NCI-H1105 treated with DMSO at 0.1 percent for 48 hours (cell line): ENCODE measurements around the gene AHNAK2.
"Not testable (repeated sequence)": the region's sequence is repeated elsewhere in the genome, so short reads cannot be mapped to it uniquely, and the experiment has no call there.

Source experiments
- DNase-seq: peaks from one replicate; lab custom pipeline; 2025; lab: John Stamatoyannopoulos, UW

AHNAK2 gene

DNA sequence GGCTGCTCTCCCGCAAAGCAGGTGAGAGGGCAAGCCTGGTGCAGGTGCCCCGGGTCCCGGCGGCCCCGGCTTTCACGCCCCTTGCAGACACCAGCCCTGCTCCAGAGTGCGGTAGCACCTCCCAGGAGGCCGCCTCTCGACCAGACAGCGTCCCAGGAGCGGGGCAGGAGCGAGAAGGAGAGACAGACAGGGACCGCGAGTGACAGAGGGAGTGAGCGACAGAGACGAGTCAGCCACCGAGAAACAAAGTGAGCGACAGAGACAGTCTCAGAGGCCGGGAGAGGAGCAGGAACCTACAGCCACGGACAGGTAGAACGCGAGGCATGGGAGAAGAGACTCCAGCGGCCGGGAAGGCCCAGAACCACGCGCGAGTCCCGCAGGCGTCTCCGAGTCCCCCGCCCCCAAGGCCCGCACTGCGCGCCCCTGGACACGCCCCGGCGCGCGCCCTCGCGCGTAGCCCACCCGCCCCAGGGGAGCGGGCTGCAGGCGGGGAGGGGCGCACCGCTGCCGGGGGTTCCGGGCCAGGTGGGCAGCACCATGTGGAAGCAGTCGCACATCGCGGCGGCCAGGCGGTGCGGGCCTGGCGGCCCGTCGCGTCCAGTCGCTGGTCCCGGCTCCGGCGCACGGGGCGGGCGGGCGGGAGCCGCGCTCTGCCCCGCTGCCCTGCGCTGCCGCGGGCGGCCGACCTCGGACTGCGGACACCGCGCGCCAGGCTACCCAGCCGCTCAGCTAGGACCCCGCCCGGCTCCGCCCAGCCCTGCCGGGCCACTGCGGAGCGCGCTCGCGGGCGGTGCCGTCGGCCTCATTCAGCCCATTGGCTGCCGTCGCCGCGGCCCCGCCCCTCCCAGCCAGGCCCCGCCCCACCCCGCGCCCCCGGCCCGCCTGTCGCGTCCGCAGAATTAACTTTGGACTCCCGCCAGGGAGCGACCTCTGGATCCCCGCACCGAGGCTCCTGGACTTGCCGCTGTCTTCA is at the start of gene AHNAK2:
TSS of gene AHNAK2 (minus strand) at position 694 of the 973 bp plus-strand sequence. CDS start at position 557, 137 bp downstream.
- peak; percentile 60 for DNase-seq

DNA sequence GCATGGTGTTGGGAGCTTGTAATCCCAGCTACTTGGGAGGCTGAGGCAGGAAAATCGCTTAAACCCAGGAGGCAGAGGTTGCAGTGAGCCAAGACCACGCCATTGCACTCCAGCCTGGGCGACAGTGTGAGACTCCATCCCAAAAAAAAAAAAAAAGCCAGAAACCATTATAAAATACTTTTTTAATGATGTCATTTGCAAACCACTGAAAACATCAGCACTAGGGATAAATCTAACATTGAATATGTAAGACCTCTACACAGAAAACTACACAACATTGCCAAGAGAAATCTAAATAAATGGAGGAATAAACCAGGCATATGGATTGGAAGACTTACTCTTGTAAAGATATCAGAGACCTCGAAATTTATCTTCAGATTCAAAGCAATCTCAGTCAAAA is 49.5 kb upstream of the AHNAK2 start:
- DNase-seq, result not testable (repeated sequence)

DNA sequence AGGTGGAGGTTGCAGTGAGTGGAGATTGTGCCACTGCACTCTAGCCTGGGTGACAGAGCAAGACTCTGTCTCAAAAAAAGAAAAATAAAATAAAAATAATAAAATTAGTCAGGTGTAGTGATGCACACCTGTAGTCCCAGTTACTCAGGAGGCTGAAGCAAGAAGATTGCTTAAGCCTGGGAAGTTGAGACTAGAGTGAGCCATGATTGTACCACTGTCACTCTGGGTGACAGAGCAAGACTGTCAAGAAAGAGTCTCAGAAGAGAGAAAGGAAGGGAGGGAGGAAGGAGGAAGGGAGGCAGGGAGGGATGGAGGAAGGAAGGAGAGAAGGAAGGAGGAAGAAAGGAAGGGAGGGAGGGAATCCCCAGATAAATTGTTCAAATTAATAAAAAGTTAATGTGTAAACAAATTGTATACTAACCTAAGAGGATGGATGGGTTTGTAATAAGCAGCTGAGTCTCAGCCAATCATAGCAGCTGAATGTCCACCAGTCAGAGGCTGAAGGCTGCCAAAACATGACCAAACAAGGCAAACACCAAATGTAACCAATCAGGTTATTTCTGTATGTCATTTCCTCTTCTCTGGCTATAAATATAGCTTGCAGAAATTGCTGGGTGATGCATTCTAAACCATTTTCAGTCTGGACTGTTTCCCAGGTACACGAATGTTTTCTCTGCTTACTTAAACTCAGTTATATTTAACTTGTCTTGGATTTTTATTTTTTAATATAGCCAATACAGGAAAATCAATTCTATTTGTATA is 48.8 kb upstream of the AHNAK2 start:
- DNase-seq, result peak; percentile 23

DNA sequence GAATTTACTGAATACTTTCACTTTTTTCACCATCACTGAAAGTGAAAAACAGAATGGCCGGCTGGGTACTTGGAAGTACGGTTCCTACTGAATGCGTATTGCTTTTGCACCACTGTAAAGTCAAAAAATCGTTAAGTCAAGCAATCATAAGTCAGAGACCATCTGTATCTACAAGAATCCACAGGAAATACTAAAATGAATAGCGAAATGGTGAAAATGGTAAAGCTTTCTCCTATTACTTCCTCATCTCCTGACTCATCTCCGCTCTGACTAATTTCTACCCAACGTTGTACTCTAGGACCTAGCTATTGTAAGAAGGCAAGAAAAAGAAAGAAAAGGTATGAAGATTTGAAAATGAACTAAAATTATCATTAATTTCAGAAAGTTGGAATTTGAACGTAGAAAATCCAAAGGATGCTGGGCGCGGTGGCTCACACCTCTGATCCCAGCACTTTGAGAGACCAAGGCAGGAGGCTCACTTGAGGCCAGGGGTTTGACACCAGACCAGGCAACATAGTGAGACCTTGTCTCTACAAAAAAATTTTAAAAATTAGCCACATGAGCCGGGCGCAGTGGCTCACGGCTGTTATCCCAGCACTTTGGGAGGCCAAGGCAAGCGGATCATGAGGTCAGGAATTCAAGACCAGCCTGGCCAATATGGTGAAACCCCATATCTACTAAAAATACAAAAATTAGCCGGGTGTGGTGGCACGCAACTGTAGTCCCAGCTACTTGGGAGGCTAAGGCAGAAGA is 48.0 kb upstream of the AHNAK2 start:
- DNase-seq, result no peak

DNA sequence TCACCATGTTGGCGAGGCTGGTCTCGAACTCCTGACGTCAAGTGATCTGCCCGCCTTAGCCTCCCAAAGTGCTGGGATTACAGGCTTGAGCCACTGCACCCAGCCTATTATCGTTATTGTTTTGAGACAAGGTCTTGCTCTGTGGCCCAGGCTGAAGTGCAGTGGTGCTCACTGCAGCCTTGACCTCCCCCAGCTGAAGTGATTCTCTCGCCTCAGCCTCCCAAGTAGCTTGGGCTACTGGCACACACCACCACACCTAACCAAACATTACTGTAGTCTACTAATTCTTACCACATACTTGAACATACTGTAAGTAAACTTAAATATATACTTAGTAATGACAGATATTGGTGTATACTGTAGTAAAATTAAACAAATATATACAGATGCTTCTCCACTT is 47.3 kb upstream of the AHNAK2 start:
- DNase-seq, result no peak

DNA sequence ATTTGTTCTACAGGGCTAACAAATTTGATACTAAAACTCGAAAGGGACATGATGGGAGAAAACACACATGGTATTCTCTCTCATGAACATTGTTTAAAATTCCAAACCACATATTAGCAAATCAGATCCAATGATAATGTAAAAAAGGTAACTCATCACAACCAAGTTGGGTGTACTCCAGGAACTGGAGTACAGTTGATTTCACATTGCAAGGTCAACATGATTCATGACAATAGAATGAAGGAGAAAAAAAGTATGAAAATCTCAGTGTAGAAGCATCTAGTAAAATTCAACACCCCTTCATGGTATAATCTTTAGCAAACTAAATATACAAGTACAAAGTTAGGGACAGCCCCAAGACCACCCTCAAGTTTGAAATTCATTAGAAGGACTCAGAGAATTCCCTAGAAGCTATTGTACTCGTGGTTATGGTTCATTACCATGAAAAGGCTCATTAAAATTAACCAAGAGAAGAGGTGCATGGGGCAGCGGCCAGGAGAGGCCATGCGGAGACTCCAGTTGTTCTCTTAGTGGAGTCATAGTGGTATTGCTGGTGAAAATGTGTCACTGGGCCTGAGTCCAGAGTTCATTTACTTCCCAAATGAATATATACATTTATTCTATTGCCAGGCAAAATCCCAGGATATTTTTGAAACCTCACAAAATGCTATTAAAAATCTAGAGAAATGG is 45.8 kb upstream of the AHNAK2 start:
- no peak for DNase-seq

DNA sequence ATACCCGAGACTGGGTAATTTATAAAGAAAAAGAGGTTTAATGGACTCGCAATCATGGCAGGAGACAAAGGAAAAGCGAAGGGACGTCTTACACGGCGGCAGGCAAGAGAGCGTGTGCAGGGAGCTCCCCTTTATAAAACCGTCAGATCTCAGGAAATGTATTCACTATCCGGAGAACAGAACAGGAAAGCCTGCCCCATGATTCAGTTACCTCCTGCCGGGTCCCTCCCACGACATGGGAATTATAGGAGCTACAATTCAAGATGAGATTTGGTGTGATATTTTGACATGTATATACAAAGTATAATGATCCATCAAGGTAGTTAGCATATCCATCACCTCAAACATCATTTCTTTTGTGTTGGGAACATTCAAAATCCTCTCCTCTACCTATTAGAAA is 45.0 kb upstream of the AHNAK2 start:
- no peak for DNase-seq

DNA sequence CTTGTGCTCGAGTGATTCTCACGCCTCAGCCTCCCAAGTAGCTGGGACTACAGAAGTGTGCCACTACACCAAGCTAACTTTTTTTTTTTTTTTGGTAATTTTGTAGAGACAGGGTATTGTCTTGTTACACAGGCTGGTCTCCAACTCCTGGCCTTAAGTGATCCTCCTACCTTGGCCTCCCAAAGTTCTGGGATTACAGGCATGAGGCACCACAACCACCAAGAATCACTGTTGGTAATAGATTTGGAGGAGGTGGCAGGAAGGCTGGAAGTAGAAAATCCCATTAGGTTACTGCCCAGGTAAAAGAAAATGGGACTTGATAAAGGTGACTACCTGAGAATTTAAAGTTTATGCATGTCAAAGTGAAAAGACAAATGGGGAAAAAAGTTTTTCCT is 44.1 kb upstream of the AHNAK2 start:
- DNase-seq, result no peak

DNA sequence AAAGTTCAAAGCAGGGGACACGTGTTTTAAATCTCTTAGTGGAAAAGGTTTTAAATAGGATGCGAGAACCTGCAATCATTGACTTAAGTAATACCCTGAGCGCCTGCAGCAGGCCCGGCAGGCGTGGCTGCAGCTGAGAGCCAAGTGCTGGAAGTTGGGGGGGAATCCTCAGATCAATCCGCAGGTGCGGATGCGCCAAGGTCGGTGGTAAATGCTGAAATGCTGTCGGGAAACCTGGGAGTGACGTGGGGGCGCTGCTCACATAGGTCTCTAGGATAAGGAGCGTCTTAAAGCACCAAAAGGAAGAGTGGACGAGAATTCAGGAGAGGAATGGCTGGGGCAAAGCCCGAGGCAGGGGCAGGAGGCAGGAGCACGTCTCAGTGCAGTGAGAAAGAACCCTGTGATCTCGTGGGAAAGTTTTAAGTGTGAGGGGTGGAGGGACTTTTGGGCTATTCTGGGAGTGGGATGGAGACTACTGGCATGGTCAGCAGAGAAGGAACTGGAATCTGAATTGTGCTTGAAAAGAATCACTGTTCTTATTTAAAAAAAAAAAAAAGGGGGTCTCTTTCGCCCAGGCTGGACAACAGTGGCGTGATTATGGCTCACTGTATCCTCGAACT is 43.6 kb upstream of the AHNAK2 start:
- DNase-seq, result peak; percentile 65

DNA sequence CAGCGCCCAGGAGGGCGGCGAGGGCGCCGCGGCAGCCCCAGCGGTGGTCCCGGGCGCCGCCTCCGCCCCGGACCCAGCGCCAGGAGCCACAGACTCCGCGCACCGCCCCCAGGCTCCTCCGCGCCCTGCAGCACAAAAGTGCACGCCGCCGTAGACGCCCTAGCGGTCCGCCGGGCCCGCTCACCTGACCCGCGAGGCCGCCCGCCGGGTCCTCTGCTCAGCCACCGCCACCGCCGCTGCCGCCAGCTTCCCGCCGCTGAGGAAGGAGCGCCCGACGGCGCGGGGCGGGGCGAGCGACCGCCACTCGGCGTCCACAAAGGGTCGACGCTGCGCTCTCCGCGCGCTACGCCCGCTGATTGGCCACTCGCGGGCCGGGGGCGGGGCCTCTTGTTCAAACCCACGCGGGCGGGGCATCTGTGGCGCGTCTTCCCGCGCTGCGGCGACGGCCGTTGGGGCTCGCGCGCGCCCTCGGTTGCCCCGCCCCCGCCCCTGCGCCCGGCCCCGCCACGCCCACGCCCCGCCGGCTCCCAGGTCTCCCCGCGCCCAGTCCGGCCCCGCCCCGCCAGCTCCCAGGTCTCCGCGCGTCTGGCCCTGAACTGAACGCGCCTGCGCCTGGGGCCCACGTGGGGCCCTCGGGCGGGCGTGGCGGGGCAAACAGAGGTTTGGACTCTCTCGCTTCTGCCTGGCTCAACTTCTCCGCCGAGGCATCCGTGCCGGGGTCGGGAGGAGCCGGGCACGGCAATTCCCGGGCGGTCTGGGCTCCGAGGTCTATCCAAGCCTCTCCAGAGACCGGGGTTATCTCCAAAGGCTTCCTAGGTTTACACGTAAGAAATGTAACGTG is 42.9 kb upstream of the AHNAK2 start, which contains the start of gene CDCA4:
TSS of gene CDCA4 (minus strand) at position 269 of the 841 bp plus-strand sequence. CDS start 9,154 bp downstream, outside the sequence.
- peak; percentile 99 for DNase-seq

DNA sequence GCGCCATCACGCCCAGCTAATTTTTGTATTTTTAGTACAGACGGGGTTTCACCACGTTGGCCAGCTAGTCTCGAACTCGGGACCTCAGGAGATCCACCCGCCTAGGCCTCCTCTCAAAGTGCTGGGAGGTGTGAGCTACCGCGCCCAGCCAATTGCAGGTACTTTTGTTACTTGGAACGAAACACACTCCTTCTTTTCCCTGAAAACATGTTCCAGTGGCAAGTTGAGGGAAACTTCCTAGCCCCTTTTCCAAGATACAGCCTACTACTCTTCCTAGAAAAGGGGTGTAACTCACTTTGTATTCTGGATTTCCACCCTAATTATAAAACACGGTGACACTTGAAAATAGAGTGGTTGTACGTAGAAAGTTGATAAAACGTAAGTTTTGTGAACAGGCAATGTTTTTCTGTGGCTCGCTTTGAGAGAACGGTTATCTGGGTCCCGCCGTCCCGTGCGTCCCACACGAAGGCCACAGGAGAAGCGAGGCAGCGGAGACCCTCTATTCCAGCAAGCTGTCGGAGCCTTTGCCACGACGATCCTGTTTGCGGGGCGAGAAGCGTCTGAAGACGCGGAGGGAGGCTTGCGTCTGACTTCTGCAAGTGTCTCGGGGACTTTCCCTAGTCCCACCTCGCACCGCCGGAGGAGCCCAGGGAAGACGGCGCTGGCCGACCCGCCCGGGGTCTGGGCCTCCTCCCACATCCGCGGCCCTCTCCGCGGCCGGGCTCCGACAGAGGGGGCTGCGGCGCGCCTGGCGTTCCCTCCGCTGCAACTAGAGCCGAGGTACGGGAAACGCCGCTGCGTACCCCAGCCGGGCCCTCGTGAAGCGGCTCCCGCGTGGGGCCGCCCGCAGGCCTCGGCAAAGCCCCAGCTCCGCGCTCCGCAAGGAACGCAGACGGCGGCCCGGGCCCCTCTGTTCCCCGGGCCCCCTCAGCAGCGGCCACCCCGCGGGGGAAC is 42.0 kb upstream of the AHNAK2 start:
- peak; percentile 19 for DNase-seq

DNA sequence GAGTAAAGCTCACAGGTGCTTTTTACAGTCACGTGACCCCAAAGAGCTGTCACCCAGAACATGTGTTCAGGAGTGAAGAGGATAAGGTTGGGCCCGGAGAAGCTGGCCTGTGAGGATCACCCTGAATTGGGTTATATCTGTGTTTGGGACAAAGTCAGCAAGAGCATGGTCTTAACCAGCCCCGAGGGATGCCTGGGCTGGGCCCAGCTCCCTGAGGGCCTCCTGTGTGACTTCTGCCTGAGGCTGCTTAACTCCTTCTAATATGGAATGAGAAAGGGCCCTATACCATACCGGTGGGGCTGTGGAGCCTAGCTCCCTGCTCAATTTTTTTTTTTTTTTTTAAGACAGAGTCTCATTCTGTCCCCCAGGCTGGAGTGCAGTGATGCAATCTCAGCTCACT is 40.2 kb upstream of the AHNAK2 start:
- DNase-seq, result no peak

DNA sequence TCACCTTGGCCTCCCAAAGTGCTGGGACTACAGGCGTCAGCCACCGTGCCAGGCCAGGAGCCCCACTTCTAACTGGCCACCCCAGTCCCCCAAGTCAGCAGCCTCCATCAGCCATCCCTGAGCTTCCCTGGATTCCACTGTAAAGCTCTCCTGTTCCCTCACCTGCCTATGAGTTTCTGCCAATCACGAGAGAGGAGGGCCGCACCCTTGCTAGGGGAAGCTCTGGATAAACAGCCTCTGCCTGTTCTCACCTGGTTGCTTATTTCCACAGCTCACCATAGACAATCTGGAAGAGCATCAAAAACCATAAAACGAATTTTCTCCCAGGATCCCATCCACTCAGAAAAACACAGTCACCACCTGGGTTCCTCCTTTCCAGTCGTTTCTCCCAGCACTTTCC is 37.7 kb upstream of the AHNAK2 start:
- DNase-seq, result no peak

DNA sequence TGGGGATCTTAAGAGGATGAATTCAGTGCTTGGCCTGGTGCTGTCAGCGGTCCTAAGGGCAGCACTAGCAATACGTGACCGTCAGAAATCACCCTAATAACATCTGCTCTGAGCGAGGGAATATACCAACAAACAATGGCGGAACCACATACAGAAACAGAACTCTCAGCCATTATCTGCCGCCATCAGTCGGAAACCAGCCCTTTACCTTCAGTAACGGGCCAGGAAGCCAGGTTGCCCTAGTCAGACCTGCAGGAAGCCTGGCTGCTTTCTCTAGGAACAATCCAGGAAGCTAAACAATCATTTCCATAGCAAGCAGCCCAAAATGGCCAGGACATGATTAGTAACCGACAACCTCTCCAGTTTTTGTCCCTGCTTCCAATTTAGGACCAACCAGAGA is 37.1 kb upstream of the AHNAK2 start:
- DNase-seq, result no peak

DNA sequence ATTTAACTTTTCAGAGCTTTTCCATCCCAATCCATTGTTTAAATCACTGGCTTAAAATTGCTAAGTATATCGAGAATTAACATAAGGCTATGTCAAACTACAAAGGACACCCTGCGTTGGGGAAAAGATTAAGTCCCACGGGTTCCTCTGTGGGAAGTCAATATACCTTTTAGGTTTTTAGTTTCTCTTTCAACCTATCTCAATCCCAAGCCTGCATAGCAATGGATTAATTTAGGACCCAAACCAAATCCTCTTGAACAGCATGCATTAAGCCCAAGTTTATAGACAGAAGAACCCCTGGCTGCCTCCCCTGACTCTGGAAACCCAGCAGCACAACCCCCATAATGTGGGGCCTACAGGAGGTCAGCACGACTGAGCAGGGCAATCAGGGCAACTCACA is 36.5 kb upstream of the AHNAK2 start:
- no peak for DNase-seq

DNA sequence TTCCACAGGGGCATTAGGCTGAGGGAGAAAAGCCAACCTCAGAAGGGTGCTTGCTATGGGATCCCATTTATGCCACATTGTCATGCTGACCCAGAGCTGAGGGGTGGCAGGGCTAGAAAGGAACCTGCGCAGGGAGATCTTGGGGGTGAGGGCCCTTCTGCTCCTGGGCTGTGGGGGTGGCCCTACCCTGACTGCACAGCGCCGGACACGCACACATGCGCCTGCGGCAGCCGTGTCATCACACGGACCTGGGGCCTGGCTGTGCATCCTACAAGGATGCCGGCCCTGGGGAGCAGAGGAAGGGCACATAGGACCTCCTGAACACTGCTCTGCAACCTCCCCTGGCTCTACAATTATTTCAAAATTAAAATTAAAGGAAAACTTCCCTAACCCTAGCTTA is 35.9 kb upstream of the AHNAK2 start:
- DNase-seq, result no peak

DNA sequence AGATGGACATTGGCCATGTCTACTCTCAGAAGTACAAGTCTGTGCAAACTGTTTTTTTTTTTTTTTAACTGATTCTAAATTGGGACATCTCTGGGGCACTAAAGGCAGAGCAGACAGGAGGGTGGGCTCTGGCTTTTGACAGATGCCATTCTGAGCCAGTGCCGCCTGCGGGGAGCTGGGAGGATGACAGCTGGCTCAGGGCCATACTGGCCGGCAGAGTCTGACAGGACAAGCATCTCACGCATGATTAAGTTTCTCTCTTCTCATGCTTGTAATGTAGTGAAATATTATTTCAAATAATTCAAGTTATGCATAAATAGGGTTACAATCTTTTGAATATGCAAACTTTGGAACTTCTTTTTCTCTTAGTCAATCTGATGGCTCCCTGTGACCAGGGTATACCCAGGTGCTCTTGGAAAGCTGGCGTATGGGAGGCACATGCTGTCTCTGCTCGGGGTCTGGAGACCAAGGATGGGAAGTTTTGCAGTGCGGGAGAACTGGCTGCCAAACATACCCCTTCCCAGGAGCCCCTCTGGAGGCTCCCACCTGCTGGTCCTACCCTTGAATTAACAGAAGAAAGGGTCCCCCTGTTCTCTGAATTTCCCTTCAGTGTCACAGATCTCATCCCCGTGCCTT is 35.1 kb upstream of the AHNAK2 start:
- DNase-seq, result peak; percentile 3

DNA sequence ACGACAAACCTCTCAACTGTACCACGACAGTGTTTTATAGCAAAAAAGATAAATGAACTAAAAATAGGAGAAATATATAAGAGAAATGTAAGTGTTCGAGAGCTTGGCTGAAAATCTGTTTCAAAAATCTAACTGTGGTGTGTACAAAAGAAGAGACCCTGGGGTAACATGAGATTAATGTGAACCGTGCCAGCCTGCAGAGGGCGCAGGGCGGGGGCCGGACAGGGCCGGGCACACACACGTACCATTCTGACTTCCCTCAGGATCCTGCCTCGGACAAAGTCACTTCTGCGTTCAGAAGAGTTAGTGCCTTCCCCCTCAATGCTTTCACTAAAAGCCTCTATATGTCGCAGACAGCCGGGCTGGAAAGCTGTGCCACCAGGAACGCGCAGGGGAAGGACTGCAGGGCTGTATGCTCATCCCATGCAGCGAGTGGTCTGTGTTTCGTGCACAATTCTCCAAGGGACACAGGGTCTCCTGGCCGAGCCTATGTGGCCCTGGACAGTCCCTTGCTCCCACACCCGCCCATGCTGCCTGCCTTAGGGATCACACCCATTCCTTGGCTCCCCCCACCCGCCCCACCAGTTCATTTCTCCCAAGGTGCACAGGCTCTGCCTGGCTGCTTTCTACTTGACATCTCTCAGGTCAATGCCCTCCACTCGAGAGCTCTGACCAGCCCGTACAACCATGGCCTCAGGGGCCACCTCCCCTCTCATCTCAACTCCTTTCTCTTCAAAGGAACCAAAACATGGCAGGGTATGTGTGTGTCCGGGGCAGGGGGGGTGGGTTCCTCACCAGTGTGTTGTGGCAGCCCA is 34.2 kb upstream of the AHNAK2 start:
- no peak for DNase-seq
